Stromal cell of bone marrow (primary cell): ENCODE results near the gene EXOSC5.

ENCODE experiments used
- DNase-seq: peaks from one replicate; pipeline ENCODE4 v3.0.0-alpha.2; 2012; ENCODE audit warnings: low read depth

EXOSC5 gene

DNA sequence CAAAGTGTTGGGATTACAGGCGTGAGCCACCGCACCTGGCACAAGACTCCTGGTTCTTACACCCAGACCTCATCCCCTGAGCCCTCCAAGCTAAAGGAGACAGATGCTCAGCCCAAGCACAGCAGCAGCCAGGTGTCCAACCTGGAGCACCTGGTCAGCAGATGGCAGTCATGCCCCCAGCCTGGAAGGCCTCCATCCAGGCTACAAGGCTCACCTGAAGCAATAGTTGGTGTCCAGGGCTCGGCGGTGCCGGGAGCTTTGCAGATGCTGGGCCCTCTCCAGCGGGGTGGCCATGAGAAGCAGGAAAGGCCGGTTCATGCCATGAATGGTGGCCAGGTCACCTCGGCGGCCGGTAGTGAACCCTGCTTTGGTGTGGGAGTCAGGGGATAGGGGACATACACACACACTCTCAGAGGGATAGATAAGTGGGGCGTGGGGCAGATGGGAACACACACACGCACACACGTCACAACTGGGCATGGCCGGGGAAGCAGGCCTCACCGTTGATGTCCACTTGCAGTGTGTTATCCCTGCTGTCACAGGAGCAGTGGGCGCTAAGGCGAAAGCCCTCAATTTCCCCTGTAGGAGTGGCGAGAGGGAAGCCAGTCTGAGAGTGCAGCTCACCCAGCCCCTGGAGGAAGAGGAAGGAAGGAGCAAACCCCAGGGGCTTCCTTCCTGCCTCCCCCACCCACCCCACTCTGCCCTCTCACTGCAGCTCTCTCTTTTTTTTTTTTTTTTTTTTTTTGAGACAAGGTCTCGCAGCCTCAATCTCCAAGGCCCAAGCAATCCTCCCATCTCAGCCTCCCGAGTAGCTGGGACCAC lies 55.3 kb downstream of the EXOSC5 start:
- no peak for DNase-seq

DNA sequence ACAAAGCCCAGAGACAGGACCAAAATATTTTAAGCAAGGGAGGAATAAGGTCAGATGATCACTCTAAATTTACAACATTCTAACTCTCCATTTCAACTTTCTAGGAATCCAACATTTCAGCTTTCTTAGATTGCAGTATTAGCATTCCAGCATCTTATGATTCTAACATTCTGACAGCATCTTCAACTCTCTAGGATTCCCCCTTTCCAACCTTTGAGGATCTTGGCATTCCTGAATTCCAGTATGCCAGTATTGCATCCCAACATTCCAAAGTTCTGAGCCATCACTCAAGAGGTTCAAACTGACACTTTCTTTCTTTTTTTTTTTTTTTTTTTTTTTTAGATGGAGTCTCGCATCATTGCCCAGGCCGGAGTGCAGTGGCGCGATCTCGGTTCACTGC lies 57.2 kb downstream of the EXOSC5 start:
- DNase-seq, result no peak
